ENCODE measurements around the gene RD3L.

RD3L gene

DNA sequence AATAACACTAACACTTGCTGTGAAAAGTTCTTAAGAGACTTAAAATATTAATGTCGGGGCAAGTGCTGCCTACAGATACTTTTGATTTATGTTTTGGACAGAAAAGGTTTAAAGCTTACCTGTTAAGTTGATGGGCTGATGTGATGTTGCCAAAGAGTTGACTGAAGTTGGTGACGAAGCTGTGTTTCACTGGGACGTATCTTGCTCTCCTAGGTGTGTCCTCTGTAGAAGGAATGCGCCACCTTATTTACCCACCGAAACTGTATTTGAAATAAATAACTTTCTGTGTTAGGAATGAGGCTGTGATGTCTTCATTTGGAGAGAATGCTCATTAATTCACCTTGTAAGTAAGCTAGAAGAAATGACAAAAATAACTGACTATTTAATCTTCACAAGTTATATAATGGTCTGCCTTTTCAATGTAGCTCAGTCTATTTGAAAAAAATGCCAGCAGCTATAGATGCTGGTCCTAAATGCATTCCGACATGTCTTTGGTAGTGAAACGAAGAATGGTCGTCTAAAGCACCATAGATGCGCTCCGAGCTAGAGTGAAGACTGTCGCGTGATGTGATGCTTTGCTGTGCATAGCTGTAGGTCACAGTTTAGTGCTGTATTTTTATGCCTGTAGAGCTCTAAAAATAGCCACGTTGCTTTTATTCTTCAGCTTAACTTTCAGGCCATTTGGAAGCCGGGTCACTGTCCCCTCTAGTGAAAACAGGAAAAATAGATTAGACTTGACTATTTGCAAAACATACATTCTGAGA is at the start of gene RD3L:
Gene RD3L, minus strand, starts transcription at position 557 of the 764 bp plus-strand sequence. CDS start 834 bp downstream, outside the sequence.
- DNase-seq: no peak

DNA sequence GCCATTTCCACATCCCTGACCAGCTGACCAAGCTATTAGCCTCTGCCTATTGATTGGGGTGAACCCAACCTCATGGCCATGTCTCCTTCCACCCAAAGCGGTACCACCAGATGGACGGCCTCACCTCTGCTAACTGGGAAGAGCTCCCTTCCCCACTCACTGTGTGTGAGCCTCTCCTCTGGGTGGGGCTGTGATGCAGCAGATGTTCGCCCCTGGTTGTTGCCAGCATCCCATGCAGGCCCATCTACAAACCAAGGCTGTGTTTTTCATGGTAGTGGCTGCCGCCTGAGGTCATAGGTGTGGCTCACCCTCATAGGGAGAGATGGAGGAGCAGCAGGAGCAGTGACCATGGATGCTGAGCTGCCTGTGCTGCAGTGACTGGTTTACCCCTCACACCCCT is 47.6 kb upstream of the RD3L start:
- DNase-seq: no peak

DNA sequence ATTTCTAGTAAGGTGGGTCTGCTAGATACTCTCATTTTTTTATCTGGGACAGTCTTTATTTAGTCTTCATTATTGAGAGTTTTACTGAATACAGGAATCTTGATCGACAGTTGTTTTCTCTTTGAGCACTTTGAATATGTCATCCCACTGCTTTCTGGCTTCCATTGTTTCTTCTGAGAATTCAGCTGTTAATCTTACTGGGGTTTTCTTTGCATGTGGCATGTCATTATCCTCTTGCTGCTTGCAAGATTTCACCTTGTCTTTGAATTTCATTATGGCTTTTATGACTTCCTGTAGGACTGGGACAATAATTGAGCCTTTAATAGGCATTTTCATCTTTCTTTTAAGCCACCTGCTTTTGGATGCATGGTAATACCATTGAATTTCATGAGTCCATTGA is 46.7 kb upstream of the RD3L start:
- DNase-seq: no peak

DNA sequence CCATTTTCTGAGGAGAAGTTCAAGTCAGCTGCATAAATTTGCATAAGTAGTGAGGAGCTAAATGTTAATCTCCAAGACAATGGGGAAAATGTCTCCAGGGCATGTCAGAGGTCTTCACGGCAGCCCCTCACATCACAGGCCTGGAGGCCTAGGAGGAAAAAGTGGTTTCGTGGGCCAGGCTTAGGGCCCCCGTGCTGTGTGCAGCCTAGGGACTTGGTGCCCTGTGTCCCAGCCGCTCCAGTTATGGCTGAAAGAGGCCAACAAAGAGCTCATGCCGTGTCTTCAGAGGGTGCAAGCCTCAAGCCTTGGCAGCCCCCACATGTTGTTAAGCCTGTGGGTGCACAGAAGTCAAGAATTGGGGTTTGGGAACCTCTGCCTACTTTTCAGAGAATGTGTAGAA is 41.9 kb upstream of the RD3L start:
- no peak for DNase-seq

DNA sequence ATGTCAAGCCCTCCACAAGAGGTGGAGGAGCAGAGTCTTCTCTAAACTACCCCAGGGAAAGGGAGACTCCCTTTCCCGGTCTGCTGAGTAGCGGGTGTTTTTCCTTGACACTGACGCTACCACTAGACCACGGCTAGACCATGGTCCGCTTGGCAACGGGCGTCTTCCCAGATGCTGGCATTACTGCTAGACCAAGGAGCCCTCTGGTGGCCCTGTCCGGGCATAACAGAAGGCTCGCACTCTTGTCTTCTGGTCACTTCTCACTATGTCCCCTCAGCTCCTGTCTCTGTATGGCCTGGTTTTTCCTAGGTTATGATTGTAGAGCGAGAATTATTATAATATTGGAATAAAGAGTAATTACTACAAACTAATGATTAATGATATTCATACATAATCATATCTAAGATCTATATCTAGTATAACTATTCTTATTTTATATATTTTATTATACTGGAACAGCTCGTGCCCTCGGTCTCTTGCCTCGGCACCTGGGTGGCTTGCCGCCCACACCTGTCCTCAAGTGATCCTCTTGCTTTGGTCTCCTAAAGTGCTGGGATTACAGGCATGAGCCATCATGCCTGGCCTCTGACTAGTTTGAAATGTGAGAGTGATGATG is 38.4 kb upstream of the RD3L start:
- DNase-seq: peak in 1 of 2 donors; percentile 15

DNA sequence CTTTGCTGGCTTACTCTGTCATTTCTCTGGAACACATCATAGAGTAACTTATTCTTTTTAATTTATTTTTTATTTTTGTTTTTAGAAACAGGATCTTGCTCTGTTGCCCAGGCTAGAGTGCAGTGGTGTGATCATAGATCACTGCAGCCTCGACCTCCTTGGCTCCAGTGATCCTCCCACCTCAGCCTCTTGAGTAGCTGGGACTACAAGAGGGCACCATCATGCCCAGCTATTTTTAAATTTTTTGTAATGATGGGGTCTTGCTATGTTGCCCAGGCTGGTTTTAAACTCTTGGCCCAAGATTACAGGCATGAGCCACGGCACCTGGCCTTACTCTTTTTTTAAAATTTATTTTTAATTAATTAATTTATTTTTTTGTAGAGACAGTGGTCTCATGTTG is 32.2 kb upstream of the RD3L start:
- no peak for DNase-seq

DNA sequence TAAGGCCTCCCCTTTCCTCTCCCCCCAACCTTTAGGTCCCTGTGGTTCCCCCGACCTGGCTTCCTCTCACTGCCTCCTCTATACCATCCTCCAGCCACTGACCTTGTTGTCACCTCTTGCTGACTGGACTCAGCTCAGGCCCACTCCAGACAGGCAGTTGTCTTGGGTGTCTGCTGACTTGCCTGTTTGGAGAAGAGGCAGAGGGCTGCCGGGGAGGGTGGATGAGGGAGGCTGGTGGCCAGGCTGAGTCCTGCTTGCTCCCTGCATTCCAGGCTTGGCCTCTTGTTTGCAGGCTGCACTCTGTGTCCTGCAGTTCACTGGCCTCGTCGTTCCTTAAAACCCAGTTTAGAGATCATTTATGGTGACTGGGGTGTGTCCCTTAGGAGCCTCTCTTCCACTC is 31.0 kb upstream of the RD3L start:
- DNase-seq: no peak

DNA sequence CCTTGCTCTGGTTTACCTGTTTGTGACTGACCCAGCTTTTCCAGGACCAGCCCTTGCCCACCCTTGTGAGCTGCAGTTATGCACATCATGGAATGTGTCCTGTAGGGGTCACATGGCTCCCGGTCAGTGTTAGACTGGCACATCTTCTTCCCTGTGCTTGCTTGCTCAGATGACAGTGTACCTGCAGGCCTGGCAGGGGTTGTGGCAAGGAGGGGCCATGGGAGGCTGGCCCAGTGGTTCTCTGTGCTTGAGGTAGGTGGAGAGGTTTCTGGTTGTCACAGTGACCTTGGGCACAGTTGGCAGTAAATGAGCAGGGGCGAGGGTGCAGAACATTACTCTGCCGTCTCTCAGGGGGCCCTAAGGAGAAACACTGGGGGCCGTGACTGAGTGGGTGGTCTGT is 27.6 kb upstream of the RD3L start:
- no peak for DNase-seq

DNA sequence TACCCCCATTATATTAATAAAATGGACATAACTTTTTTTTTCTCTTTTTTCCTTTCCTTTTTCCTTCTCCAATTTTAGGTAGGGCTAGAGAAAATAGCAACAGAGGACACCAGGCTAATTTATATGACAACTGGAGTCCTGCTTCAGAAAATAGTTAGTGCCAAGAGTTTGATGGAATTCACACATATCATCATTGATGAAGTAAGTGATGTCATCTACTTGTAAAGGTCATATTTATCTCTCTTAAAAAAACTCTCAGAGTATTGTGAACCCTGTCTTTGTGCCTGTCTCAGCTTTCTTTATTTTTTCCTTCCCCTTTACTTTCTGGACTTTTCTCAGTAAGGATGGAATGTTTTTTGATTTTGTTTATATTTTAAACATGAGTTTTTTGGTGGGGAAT is 24.3 kb upstream of the RD3L start:
- DNase-seq: no peak

DNA sequence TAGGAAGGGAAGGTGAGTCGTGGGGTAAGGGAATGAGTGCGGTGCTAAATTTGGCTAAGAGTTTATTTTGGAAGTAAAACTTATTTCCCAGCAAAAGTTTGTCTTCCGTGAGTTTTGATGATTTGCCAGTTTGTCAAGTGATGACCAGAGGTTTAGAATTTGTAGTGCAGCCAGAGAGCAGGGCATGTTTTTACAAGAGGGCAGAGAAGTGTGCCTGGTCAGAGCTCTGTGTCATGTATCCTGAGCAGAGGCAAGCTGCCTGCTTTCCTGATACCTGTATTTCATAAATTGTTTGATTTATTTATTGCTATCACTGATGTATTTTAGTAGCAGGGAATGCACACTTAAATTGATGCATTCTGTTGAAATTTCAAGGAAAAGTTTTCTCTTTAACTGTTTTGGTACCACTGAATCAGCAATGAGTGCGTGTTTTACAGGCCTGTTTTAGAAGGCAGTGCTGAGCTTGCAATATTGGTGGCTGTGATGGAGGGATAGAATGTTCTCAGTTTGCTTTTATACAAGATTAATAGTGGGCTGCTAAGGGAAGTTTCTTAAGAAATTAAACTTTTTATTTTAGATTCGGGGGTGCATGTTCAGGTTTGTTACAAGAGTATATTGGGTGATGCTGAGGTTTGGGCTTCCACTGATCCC is 19.7 kb upstream of the RD3L start:
- no peak for DNase-seq

DNA sequence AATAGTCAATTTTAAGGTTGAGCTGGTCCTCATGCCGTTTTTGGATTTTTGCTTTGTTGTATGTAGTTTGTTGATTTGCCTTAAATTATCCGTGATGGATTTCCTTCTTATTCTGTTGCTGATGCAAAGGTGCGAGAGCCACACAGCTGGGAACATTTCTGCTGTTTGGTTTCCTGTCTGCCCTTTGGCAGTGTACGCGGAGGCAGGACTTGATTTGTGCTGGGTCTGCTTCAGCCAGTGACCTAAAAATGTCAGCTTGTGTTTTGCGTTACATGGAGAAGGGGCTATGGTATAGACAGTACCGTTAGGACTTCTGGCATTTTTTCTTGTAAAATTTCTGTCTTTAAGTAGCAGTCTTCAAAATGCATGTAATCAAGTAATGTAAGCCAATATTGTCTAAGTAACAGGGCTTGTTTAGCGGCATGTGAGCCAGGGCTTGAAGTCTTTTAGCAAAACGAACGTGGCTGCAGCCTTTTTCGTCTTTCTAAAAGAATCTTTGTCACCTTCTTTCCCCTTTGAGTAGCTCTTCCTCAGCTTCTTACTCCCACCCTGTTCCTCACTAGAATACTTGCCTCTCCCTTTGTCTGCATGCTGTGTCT is 18.2 kb upstream of the RD3L start:
- DNase-seq: no peak

DNA sequence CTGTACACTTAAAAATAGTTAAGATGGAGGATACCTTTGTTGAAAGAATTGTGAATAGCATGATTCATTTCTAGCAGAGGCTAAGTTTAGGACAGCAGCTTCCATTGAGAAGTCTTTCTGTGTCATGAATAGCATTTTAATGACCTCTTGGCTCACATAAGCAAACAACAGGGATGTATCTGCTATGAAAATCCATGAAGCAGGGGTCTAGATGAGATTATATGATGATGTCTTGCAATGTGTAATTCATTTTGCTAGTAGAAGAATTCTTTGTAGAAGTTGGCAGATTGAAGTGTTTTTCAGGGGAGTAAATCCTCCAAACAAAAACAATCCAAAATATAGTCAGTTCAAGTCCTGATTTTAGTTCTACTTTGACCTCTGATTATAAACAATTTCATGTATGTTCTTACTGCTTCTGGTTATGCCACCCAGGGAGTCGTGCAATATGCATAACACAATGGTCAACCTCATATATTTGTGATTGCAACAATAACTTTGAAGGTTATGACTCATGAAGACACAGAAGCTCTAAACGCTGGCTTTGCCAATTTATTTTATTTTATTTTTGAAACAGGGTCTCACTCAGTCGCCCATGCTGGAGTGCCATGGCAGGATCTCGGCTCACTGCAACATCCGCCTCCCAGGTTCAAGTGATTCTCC is 6.9 kb upstream of the RD3L start:
- no peak for DNase-seq

DNA sequence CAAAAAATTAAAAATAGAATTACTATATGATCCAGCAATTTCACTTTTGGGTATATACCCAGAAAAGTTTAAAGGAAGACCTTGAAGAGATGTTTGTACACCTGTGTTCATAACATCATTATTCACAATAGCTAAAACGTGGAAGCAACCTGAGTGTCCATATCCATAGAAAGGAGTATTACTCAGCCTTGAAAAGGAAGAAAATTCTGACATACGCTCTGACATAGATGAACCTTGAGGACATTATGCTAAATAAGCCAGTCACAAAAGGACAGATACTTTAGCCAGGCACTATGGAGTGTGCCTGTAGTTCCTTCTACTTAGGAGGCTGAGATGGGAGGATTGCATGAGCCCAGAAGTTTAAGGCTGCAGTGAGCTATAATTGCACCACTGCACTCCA is 6.1 kb upstream of the RD3L start:
- DNase-seq: no peak

DNA sequence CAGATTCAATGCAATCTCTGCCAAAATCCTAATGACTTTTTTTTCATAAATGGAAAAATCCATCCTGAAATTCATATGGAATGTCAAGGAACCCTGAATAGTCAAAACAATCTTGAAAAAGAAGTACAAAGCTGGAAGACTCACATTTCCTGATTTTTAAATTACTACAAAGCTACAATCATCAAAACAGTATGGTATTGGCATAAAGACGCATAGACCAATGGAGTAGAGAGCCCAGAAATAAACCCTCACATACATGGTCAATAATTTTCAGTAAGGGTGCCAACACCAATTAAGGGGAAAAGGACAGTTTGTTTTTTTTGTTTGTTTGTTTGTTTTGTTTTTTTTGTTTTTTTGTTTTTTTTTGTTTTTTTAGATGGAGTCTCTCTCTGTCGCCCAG is 4.6 kb upstream of the RD3L start:
- no peak for DNase-seq

DNA sequence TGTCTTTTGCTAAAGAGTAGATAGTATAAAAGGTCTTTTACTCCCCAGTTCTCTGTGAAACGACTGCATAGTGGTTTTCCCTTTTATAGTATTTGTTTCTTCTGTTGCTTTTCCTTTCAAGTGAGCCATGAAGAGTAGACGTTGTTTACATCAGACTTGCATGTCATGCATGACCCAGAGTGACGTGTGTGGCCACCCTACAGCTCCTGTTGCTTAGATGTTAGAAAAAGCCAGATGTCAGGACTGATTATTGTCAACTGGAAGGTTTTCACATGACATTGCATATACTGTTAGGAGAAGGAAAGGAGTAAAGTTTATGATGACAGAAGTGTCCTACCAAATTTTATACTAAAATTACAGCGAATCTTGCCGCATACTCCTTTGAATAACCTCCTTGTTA is 1.3 kb upstream of the RD3L start:
- DNase-seq: no peak

DNA sequence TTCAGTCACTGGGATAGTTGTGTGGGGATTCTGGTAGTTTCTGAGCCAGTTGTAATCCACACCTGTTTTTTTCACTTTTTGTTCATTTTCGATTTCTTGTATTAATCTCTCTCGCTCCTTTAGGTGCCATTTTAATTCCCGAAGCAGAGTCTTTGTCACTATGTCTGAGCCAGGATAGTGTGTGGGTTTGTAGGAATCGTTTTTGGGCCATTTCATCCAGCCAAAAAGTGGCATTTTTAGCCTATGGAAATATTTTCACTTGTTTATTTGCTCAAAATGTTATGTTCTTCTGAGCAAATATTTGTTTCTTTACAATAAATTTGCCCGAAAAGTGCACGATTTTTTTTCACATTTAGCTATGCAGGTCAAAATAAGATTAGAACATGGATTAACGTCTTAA is 867 bp downstream of the RD3L start:
- DNase-seq: no peak

DNA sequence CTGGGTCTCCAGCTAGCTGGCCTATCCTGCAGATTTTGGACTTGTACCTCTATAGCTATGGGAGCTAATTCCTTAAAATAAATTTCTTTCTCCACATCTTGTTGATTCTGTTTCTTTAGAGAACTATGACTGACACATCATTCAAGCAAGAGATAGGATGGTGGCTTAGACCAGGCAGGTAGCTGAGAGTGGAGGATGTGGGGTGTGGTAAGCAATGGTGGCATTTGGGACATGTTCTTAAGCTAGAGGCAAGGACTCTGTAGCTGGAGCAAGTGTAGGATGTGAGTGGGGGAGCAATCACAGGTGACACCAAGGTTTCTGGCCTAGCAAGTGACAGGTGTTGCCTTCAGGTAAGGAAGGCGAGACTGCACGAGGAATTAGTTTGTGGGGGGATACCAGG is 7.2 kb downstream of the RD3L start:
- no peak for DNase-seq

DNA sequence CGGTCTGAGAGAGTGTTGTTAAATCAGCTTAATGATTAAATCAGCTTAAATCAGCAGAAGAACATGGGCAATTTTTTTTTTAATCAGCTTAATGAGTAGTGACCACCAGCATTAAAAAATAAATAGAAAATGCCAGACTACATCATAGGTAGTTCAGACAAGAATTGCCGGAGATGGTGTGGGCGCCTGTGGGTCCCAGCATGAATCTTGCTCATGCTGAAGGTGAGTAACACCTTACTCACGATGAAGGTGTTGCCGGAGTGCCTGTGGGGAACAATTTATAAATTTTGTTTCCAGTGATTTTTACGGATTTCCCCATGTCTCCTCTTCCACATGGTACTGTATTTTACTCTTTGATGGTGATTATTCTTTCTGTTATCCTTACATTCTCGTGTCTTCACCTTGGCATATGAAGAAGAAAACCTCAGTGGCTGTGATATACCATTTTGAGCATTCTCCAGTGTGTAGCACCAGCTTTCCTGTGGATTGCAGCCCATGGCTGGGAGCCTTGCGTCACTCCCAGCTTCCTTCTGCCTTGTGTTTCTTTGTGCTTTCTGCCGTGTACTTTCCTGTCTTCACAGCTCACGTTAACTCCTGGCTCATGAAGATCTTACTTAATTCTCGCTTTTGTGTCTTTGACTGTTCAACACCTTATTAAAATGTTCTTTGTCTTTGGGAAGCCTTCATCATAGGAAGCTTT is 9.4 kb downstream of the RD3L start:
- DNase-seq: no peak

DNA sequence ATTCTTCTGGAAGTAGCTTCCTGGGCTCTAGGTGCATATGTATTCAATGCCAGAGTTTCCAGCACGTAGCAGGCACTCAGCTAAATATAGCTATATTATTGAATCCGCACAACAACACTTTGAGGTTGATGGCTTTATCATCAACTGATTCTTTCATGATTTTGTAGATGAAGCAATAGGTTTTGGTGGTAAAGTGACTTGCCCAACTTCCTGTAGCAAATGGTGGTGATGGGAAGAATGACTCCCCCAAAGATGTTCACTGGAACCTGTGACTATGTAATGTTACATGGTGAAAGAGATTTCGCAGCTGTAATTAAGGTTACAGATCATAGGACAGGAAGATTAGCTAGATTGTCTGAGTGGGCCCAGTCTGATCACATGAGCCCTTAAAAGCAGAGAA is 10.9 kb downstream of the RD3L start:
- no peak for DNase-seq

DNA sequence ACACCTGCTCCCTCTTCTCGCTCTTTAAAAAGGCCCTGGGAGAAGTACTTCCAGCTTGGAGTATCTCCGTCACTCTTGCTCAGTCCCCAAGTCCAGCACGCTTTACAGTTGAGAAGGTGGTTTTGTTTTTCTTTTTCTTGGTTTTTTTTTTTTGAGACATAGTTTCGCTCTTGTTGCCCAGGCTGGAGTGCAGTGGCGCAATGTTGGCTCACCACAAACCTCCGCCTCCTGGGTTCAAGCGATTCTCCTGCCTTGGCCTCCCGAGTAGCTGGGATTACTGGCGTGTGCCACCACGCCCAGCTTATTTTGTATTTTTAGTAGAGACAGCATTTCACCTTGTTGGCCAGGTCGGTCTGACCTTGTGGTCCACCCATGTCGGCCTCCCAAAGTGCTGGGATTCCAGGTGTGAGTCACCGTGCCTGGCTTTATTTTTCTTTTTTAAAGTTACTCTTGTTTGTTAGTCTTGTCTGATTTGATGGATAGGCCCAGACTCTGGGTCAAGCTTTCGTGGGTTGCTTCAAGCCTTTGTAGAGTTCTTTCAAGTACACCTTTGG is 12.2 kb downstream of the RD3L start:
- DNase-seq: no peak

DNA sequence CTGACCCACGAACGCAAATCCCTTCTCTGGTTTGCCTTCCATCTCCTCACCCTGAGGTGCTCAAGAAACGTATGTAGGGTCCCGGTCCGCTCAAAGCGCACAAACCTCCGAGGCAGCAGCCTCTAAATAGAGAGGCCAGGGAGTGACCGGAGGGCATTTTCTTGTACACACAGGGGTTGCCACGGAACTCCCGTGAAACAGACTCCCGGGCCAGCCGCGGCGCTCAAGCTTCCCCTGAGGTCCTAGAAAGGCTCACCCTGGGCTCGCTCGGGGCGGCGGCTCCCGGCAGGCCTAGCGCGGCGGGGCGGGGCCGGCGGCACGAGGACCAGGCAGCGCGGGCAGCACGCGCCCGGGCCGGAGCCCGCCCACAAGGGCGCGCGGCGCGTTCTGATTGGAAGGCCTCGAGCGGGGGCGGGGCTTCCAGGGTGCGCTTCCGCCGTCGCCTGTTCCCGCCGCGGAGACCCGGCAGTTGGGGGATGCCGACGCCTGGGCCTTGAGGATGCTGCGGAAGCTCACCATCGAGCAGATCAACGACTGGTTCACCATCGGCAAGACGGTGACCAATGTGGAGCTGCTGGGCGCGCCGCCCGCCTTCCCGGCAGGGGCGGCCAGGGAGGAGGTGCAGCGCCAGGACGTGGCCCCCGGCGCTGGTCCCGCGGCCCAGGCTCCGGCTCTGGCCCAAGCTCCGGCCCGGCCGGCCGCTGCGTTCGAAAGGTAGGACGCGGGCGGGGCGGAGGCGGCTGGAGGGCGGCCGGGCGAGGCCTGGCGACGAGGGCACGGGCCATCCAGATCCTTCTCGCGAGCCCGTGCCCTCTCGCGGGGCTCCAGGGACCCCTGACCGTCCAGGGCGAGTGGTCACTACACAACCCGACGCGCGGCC is 14.1 kb downstream of the RD3L start, which contains the start of gene TDRD9:
Gene TDRD9, plus strand, starts transcription at position 446 of the 880 bp plus-strand sequence. Its CDS starts 54 bp downstream, at position 500.
- peak in 1 of 2 donors; percentile 14 for DNase-seq
